ENCODE measurements around the gene MAP2K5. TPM values are rescaled to one million over a fixed set of nuclear protein-coding genes. Genes with fewer than 3 reads are reported as not detected.

The MAP2K5 gene
- total and polyA plus RNA-seq, 9 of the 15 experiments (the other 6 are each of a cell fraction or from before 2014, with no cell fraction given), result 0.41 to 16.5 (median 7.5) TPM

DNA sequence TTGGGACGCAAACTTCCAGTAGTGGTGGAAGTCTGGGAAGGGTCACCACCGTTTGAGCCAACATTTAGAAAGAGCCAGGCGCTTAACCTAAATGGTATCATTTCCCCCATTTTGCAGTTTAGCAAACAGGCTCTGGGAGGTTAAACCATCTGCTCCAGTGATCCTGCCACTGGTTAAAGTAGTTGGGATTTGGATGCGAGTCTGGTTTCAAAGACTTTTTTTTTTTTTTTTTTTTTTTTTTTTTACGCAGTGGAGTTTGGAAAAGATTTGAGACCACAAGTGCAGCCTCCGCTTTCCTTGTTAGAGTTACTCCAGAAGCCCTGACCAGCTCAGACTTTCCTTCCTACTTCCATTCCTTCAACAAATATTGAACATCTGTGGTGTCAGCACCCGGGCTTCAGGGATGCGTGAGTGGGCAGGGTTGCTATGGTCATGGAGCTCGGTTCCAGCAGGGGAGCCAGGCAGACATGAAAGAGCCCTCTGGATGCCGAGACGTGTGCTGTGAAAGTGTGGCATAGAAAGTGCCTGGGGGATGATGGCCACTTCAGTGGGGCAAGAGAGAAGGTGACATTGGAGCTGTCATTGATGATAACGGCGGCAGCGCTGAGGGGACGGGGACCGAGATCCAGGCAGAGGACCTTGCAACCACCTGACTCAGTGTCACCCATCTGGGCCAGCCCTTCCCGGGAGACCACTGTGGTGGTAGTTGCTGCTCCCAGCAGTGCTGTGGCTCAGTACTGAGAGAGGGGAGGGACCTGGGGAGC lies 298.4 kb downstream of the MAP2K5 start:
- peak overlapping the region; percentile 85 for H3K4me2 ChIP-seq (ENCODE audit: insufficient read depth, low read length)
- peak; percentile 37 for FAIRE-seq
- no peaks in the 10 kb centered on the region for H4K20me1 ChIP-seq (replicated peaks; ENCODE audit: control insufficient read depth, insufficient read depth, low read length)
- H3K9me1 ChIP-seq (ENCODE audit: control insufficient read depth, insufficient read depth, low read length), result no peaks in the 10 kb centered on the region
- intact Hi-C loops (cut with micrococcal nuclease), result no loop called here
- peak; percentile 35 for ATAC-seq
- peaks cover 0 to 2% of the 10 kb centered on the region in 2 experiments; a peak in 2 of 5 replicates for H3K27me3 ChIP-seq (ENCODE audit: control insufficient read depth in 2 of 2, insufficient read depth in 2 of 2, low read length in 2 of 2)
- no peaks in the 10 kb centered on the region for H3K9me3 ChIP-seq (replicated peaks; ENCODE audit: control insufficient read depth, insufficient read depth, low read depth, low read length)
- peak overlapping the region; percentile 96 for H2AFZ ChIP-seq (ENCODE audit: low read depth, low read length)
- WGBS (ENCODE audit: insufficient coverage, low coverage, missing lambda C conversion rate), result 14% methylated on average over 14 of the region's 17 CpGs
- in situ Hi-C loops (cut with MboI), result no loop called here
- POLR2A ChIA-PET, result interaction anchor here (0.6 to 1.6 kb wide), 9 partner anchors 10 to 1034 kb away, joined by 3 to 5 read pairs (median 3); partner anchors contain the start of gene PIAS1
- peak overlapping the region; percentile 92 for H3K27ac ChIP-seq (ENCODE audit: extremely low read depth, low read depth, low read length)
- no peaks in the 10 kb centered on the region for H3K79me2 ChIP-seq (ENCODE audit: control insufficient read depth, insufficient read depth, low read length)
- DNase-seq (ENCODE audit: extremely low read depth in 1 of 4, low spot score in 3 of 4), result peak in 2 of 4 experiments; percentile 36 to 43
- no TSS peak for BruUV-seq (replicated peaks)
- peaks cover 22 to 28% of the 10 kb centered on the region in 2 experiments for H3K4me1 ChIP-seq (replicated peaks in 1 of 2; ENCODE audit: control insufficient read depth in 2 of 2, insufficient read depth in 2 of 2, low read length in 2 of 2)
- no peaks in the 10 kb centered on the region for H3K36me3 ChIP-seq (ENCODE audit: control insufficient read depth, insufficient read depth, low read length)
- H3K4me3 ChIP-seq, result peak overlapping the region; percentile 66
- CTCF ChIA-PET (ENCODE audit: low intra/inter-chr PET ratio), result interaction anchor here (0.7 to 1.8 kb wide), 2 partner anchors 314 to 414 kb away, joined by 3 to 4 read pairs; no protein-coding TSS in a partner anchor
- H3K9ac ChIP-seq (ENCODE audit: insufficient read depth in 1 of 2, low read depth in 2 of 2, low read length in 2 of 2), result peak overlapping the region; percentile 89 to 97
- TF ChIP-seq POLR2B (IDR thresholded peaks at IDR 0.05; ENCODE audit: low read depth, partially characterized antibody) (no peak), SMC3 (conservative IDR thresholded peaks at IDR 0.05; ENCODE audit: insufficient read depth, low read depth, low read length) (no peak), TAF15 (IDR thresholded peaks at IDR 0.05; ENCODE audit: low read depth, low read length) (no peak), ESRRA (IDR thresholded peaks at IDR 0.05; ENCODE audit: borderline replicate concordance, low read depth) (0 out of 2 replicates have a peak, but pooled peaks have one; percentile 14), SMARCE1 (IDR thresholded peaks at IDR 0.05) (0 out of 2 replicates have a peak, but pooled peaks have one; percentile 2), RB1 (IDR thresholded peaks at IDR 0.05; ENCODE audit: low read depth) (no peak), HNRNPK (IDR thresholded peaks at IDR 0.05; ENCODE audit: low read depth, low read length, poor library complexity, severe bottlenecking) (no peak), GTF2E2 (tag; IDR thresholded peaks at IDR 0.05) (no peak; the same call in 1 of the 2 replicates), ZNF274 (IDR thresholded peaks at IDR 0.05; ENCODE audit: borderline replicate concordance, low read depth, low read length) (no peak), RFX1 (IDR thresholded peaks at IDR 0.05) (peak; percentile 34; the same call in 1 of the 2 replicates), U2AF2 (optimal IDR thresholded peaks at IDR 0.05; ENCODE audit: low read depth, low read length) (no peak), ZNF165 (CRISPR knock-in tag; IDR thresholded peaks at IDR 0.05; ENCODE audit: borderline replicate concordance) (no peak), ZNF124 (CRISPR knock-in tag; IDR thresholded peaks at IDR 0.05) (no peak), FOXK2 (conservative IDR thresholded peaks at IDR 0.05 in 1 of 2, IDR thresholded peaks at IDR 0.05 in 1 of 2; ENCODE audit: low read depth in 2 of 2) (no peak), PHF8 (IDR thresholded peaks at IDR 0.05; ENCODE audit: borderline replicate concordance, low read length) (no peak), DDX20 (tag; IDR thresholded peaks at IDR 0.05; ENCODE audit: low read depth) (no peak), YY1 (IDR thresholded peaks at IDR 0.05; ENCODE audit: borderline replicate concordance in 1 of 3, control insufficient read depth in 1 of 3, extremely low read depth in 1 of 3, insufficient read depth in 3 of 3, insufficient read length in 1 of 3, insufficient replicate concordance in 2 of 3, low read depth in 1 of 3, low read length in 2 of 3) (peak in 1 of 3 experiments; percentile 11)
- TF ChIP-seq, protein P1, sequence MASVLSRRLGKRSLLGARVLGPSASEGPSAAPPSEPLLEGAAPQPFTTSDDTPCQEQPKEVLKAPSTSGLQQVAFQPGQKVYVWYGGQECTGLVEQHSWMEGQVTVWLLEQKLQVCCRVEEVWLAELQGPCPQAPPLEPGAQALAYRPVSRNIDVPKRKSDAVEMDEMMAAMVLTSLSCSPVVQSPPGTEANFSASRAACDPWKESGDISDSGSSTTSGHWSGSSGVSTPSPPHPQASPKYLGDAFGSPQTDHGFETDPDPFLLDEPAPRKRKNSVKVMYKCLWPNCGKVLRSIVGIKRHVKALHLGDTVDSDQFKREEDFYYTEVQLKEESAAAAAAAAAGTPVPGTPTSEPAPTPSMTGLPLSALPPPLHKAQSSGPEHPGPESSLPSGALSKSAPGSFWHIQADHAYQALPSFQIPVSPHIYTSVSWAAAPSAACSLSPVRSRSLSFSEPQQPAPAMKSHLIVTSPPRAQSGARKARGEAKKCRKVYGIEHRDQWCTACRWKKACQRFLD (CRISPR knock-in tag; IDR thresholded peaks at IDR 0.05), result peak; percentile 77; the same call in 1 of the 2 replicates
- TF ChIP-seq, protein P2, sequence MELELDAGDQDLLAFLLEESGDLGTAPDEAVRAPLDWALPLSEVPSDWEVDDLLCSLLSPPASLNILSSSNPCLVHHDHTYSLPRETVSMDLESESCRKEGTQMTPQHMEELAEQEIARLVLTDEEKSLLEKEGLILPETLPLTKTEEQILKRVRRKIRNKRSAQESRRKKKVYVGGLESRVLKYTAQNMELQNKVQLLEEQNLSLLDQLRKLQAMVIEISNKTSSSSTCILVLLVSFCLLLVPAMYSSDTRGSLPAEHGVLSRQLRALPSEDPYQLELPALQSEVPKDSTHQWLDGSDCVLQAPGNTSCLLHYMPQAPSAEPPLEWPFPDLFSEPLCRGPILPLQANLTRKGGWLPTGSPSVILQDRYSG (tag; conservative IDR thresholded peaks at IDR 0.05; ENCODE audit: low read depth), result no peak
